IPS-15b (cell line): Measurements from ENCODE around the gene TBC1D2B.
"Not testable (repeated sequence)": the region's sequence is repeated elsewhere in the genome, so short reads cannot be mapped to it uniquely, and the experiment has no call there.

Source experiments
- H3K27me3 ChIP-seq: one replicate; pipeline ENCODE4 v1.6.1; 2013; ENCODE audit warnings: low read length; ENCODE audit not compliant: control insufficient read depth, insufficient read depth
- H3K36me3 ChIP-seq: one replicate; pipeline ENCODE4 v1.6.1; 2013; ENCODE audit warnings: low read length; ENCODE audit not compliant: control insufficient read depth, insufficient read depth
- H3K4me1 ChIP-seq: one replicate; pipeline ENCODE4 v1.6.1; 2013; ENCODE audit warnings: mild to moderate bottlenecking, low read length; ENCODE audit not compliant: control insufficient read depth, insufficient read depth
- H3K4me3 ChIP-seq: one replicate; pipeline ENCODE4 v1.5.1; 2013; ENCODE audit warnings: low read depth, low read length
- H3K9ac ChIP-seq: one replicate; pipeline ENCODE4 v1.6.1; 2013; ENCODE audit warnings: low read depth, mild to moderate bottlenecking, low read length
- H3K9me3 ChIP-seq: one replicate; pipeline ENCODE4 v1.6.1; 2013; ENCODE audit warnings: mild to moderate bottlenecking, low read length; ENCODE audit not compliant: control insufficient read depth, insufficient read depth

Gene TBC1D2B

DNA sequence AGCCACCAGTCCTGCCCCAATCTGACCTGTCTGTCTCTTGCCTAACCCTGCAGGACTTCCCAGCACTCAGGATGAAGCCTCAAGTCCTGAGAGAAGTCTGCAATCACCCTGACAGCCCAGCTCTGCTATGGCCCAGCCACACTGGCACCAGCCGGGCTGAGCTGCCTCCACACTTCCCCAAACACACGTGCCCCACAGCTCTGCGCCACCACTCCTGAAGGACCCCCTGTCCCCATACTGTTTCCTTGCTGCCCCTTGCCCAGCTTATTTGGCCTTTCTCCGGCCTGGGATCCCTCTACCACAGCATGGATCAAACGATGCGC lies 76.6 kb downstream of the TBC1D2B start:
- H3K9me3 ChIP-seq = no peaks in the 10 kb centered on the region
- peaks cover 4% of the 10 kb centered on the region for H3K36me3 ChIP-seq
- H3K4me1 ChIP-seq = no peaks in the 10 kb centered on the region
- no peak overlapping the region for H3K4me3 ChIP-seq
- no peak overlapping the region for H3K9ac ChIP-seq
- no peaks in the 10 kb centered on the region for H3K27me3 ChIP-seq

GRCh38 chr15:78000091-78000926 lies 77.2 kb downstream of the TBC1D2B start:
- no peaks in the 10 kb centered on the region for H3K27me3 ChIP-seq
- H3K9me3 ChIP-seq = no peaks in the 10 kb centered on the region
- no peak overlapping the region for H3K9ac ChIP-seq
- H3K4me3 ChIP-seq = no peak overlapping the region
- peaks cover 4% of the 10 kb centered on the region for H3K36me3 ChIP-seq
- no peaks in the 10 kb centered on the region for H3K4me1 ChIP-seq

- H3K4me3 ChIP-seq = no peak overlapping the region
- no peaks in the 10 kb centered on the region for H3K27me3 ChIP-seq
- no peaks in the 10 kb centered on the region for H3K9me3 ChIP-seq
- H3K9ac ChIP-seq = no peak overlapping the region
- H3K4me1 ChIP-seq = no peaks in the 10 kb centered on the region
- H3K36me3 ChIP-seq = peaks cover 4% of the 10 kb centered on the region
Measured at GRCh38 chr15:77999486-77999885, 78.0 kb downstream of the TBC1D2B start.

DNA sequence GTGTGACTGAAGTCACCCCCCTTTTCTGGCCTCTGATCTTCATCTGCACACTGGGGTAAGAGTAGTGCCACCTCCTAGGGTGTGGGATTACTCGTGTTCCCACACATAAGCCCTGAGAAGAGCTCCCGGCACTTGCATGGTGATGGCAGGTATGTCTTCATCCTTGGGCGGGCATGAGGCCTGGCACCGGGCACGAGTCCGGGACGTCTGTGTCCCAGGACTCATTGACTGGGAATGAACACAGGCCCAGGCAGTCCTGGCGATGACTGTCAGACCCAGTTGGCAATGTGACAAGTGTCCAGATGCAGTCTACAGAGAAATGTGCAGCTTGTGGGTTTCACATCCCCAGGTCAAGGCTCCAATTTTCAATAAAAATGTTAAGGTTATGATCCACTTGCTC lies 78.9 kb downstream of the TBC1D2B start:
- Histone ChIP-seq H3K27me3 (no peaks in the 10 kb centered on the region), H3K9ac (no peak overlapping the region), H3K36me3 (peaks cover 4% of the 10 kb centered on the region), H3K4me1 (no peaks in the 10 kb centered on the region), H3K4me3 (no peak overlapping the region), H3K9me3 (no peaks in the 10 kb centered on the region)

DNA sequence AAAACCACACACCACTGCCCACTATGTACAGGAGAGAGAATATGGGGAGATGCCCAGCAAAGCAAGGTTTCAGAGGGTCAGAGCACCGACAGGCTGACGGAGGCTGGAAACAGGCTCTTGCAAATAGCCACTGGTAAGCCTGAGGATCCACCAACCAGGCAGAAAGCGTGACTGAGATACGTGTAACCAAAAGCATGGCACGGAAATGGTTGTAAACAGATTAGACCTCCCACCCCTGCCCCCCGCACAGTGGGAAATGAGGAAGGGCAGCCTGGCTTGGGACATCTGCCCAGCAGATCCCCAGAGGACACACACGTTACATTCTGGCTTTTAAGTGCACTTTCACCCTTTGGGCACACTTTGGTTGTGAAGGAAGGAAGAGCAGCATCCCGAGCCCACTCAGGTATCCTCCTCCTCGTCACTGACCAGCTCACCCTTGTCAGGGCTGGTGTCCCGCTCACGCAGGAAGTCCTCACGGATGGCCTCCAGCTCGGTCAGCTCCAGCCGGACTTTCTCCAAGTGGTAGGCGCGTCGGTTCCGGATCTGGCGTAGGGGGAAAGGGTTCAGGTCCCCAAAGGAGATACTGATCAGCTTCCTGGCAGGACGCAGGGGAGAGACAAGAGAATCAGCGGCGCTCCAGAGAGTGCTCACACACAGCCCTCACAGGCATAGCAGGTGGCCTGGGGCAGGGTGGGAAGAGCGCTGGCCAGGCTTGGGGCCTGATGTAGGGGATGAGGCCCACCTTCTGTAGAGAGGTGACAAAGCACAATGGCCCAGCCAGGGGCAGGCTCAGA lies 79.6 kb downstream of the TBC1D2B start:
- H3K9me3 ChIP-seq, H3K27me3 ChIP-seq, H3K4me3 ChIP-seq, H3K36me3 ChIP-seq, H3K9ac ChIP-seq, H3K4me1 ChIP-seq: not testable (repeated sequence)

DNA sequence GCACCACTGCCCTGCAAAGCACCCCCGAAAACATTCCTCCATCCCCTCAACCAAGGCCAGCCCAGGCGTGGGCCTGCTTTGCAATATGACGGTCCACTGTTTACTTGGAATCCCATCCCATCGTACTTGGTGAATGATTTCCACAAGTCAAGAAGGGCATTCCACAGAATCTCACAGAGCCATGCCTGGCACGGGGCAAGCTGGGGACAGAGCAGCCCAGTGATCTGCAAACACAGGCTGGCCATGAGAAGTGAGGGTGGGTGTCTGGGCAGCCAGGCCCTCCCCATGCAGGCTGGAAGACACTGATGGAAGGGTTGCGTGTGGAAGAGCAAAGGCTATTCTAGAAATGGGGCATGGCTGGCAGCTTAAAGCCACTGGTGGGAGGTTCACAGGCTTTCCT lies 80.3 kb downstream of the TBC1D2B start:
- not testable (repeated sequence) for H3K4me1 ChIP-seq, H3K36me3 ChIP-seq, H3K9me3 ChIP-seq, H3K27me3 ChIP-seq, H3K4me3 ChIP-seq, H3K9ac ChIP-seq

- H3K36me3 ChIP-seq, H3K9me3 ChIP-seq, H3K4me1 ChIP-seq, H3K9ac ChIP-seq, H3K27me3 ChIP-seq, H3K4me3 ChIP-seq: not testable (repeated sequence)
Measured at GRCh38 chr15:77996713-77997171, 80.8 kb downstream of the TBC1D2B start.

DNA sequence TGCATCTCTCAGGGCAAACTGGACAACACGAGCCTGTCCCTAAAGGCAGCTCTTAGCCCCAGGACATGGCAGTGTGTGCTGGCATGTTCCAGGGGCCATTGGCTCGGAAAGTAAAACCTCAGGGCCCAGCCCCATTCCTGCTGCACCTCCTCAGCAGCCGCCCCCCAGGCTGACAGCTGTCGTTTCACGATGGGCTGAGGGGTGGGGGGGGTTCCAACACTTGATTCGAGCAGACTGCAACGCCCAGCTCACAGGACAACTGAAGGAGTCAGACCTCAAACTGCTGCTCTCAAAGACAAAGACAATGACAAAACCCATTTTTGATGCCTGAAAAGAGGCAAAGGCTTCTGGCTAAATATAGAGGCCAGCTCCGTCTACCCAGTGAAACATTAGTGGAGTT lies 81.3 kb downstream of the TBC1D2B start:
- H3K4me1 ChIP-seq, H3K27me3 ChIP-seq, H3K4me3 ChIP-seq, H3K9ac ChIP-seq, H3K36me3 ChIP-seq, H3K9me3 ChIP-seq: not testable (repeated sequence)

GRCh38 chr15:77995537-77995918 lies 82.0 kb downstream of the TBC1D2B start:
- H3K4me3 ChIP-seq, H3K36me3 ChIP-seq, H3K9me3 ChIP-seq, H3K4me1 ChIP-seq, H3K9ac ChIP-seq, H3K27me3 ChIP-seq: not testable (repeated sequence)

GRCh38 chr15:77994893-77995536 lies 82.5 kb downstream of the TBC1D2B start:
- H3K9ac ChIP-seq, H3K36me3 ChIP-seq, H3K27me3 ChIP-seq, H3K9me3 ChIP-seq, H3K4me1 ChIP-seq, H3K4me3 ChIP-seq: not testable (repeated sequence)

GRCh38 chr15:77993970-77994693 lies 83.4 kb downstream of the TBC1D2B start:
- H3K27me3 ChIP-seq, H3K4me3 ChIP-seq, H3K4me1 ChIP-seq, H3K36me3 ChIP-seq, H3K9ac ChIP-seq, H3K9me3 ChIP-seq: not testable (repeated sequence)
